ENCODE data around the gene RSPH10B2.
"Not testable (repeated sequence)": the region's sequence is repeated elsewhere in the genome, so short reads cannot be mapped to it uniquely, and the experiment has no call there.

DNA sequence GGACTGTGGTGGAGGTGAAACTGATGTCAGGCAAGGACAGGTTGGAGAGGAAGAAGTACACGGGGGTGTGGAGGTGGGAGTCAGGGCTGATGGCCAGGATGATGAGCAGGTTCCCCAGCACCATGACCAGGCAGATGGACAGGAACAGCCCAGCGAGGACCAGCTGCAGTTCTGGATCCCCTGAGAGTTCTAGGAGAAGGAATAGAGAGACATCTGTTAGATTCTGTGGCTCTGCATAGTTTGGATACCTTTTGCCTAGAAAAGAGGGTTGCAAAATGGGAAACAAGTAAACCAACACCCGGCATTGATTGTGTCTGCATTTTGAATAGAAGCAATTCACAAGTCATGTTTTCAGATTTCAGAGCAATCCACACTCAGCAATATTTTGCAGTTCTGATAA, 81.6 kb downstream of the RSPH10B2 start:
- TF ChIP-seq, protein P1, sequence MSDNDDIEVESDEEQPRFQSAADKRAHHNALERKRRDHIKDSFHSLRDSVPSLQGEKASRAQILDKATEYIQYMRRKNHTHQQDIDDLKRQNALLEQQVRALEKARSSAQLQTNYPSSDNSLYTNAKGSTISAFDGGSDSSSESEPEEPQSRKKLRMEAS (IDR thresholded peaks at IDR 0.05; ENCODE audit: low read depth, low read length): not testable (repeated sequence)
- not testable (repeated sequence) for TF ChIP-seq POLR2A (IDR thresholded peaks at IDR 0.05; ENCODE audit: extremely low read depth, insufficient read length); MYC (IDR thresholded peaks at IDR 0.05; ENCODE audit: low read depth, low read length)
- TF ChIP-seq, protein P2, sequence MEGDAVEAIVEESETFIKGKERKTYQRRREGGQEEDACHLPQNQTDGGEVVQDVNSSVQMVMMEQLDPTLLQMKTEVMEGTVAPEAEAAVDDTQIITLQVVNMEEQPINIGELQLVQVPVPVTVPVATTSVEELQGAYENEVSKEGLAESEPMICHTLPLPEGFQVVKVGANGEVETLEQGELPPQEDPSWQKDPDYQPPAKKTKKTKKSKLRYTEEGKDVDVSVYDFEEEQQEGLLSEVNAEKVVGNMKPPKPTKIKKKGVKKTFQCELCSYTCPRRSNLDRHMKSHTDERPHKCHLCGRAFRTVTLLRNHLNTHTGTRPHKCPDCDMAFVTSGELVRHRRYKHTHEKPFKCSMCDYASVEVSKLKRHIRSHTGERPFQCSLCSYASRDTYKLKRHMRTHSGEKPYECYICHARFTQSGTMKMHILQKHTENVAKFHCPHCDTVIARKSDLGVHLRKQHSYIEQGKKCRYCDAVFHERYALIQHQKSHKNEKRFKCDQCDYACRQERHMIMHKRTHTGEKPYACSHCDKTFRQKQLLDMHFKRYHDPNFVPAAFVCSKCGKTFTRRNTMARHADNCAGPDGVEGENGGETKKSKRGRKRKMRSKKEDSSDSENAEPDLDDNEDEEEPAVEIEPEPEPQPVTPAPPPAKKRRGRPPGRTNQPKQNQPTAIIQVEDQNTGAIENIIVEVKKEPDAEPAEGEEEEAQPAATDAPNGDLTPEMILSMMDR (IDR thresholded peaks at IDR 0.05; ENCODE audit: low read depth, low read length): not testable (repeated sequence)
